Peyer's patch (tissue), 4 donors: ENCODE measurements around the gene PLPP1. TPM values are rescaled to one million over a fixed set of nuclear protein-coding genes. Genes with fewer than 3 reads are reported as not detected.

Experiments used
- DNase-seq, 3 donors: peaks; one replicate each; pipeline ENCODE4 v3.0.0-alpha.2; 2017 to 2019
- H3K27ac ChIP-seq, 4 donors: fragments of 200-600 bp; sonication (generic); one replicate each; pipeline ENCODE4 v1.5.1; 2016 to 2019
- H3K27me3 ChIP-seq, 2 donors: fragments of 200-600 bp; sonication (generic); one replicate each; pipeline ENCODE4 v1.5.1; 2019
- H3K36me3 ChIP-seq, 3 donors: fragments of 200-600 bp; sonication (generic); one replicate each; pipeline ENCODE4 v1.5.1; 2016 to 2019
- H3K4me1 ChIP-seq, 4 donors: fragments of 200-600 bp; sonication (generic); one replicate each; pipeline ENCODE4 v1.5.1; 2016 to 2019
- H3K4me3 ChIP-seq, 4 donors: fragments of 200-600 bp; sonication (generic); 1 replicate in 3 of 4; 2 replicates in 1 of 4; pipeline ENCODE4 v1.5.1; 2016 to 2019; ENCODE audit warnings: mild to moderate bottlenecking in 1 of 4
- H3K9me3 ChIP-seq, 4 donors: fragments of 200-600 bp; sonication (generic); one replicate each; pipeline ENCODE4 v1.5.1; 2016 to 2019; ENCODE audit warnings: mild to moderate bottlenecking in 1 of 4
- POLR2A ChIP-seq, 2 donors: fragments of 450-650 bp; IDR thresholded peaks; one replicate each; pipeline ENCODE4 v1.5.1; 2017; ENCODE audit warnings: antibody characterized with exemption in 2 of 2, mild to moderate bottlenecking in 2 of 2, moderate library complexity in 2 of 2
- total RNA-seq, 4 donors: library from RNA; depleted of rRNA; stranded (reverse); fragments of >200 nt; gene quantifications; one replicate each; pipeline ENCODE4 v1.1.0, GENCODE V29; 2016
- TF ChIP-seq, protein P1 (sequence below), 6 experiments: fragments of 450-650 bp in 4 of 6; fragments of 200-600 bp in 2 of 6; sonication (generic) in 1 of 6; IDR thresholded peaks; one replicate each; pipeline ENCODE4 v1.5.1; 2017 to 2019; ENCODE audit warnings: antibody characterized with exemption in 6 of 6, mild to moderate bottlenecking in 3 of 6, moderate library complexity in 1 of 6

Gene PLPP1
- total RNA-seq, 4 donors from 2014 or later, result 60.2 to 190 (median 115) TPM

GRCh38 chr5:55577353-55578060 is 42.7 kb upstream of the PLPP1 start:
- DNase-seq, result no peak
- Histone ChIP-seq H3K27me3 (no peaks in the 10 kb centered on the region), H3K27ac (peak overlapping the region in 1 of 4 donors; percentile 46), H3K36me3 (no peaks in the 10 kb centered on the region), H3K4me3 (no peak overlapping the region), H3K9me3 (no peaks in the 10 kb centered on the region), H3K4me1 (peaks cover 0 to 7% (median 0%) of the 10 kb centered on the region in 4 donors)
- TF ChIP-seq, protein P1, sequence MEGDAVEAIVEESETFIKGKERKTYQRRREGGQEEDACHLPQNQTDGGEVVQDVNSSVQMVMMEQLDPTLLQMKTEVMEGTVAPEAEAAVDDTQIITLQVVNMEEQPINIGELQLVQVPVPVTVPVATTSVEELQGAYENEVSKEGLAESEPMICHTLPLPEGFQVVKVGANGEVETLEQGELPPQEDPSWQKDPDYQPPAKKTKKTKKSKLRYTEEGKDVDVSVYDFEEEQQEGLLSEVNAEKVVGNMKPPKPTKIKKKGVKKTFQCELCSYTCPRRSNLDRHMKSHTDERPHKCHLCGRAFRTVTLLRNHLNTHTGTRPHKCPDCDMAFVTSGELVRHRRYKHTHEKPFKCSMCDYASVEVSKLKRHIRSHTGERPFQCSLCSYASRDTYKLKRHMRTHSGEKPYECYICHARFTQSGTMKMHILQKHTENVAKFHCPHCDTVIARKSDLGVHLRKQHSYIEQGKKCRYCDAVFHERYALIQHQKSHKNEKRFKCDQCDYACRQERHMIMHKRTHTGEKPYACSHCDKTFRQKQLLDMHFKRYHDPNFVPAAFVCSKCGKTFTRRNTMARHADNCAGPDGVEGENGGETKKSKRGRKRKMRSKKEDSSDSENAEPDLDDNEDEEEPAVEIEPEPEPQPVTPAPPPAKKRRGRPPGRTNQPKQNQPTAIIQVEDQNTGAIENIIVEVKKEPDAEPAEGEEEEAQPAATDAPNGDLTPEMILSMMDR (IDR thresholded peaks at IDR 0.05), result no peak
- no peak for TF ChIP-seq POLR2A (IDR thresholded peaks at IDR 0.05)

GRCh38 chr5:55576661-55577060 is 41.9 kb upstream of the PLPP1 start:
- H3K27ac ChIP-seq, result no peak overlapping the region

GRCh38 chr5:55575815-55576583 is 41.2 kb upstream of the PLPP1 start:
- TF ChIP-seq, protein P1 (IDR thresholded peaks at IDR 0.05), result no peak
- TF ChIP-seq POLR2A (IDR thresholded peaks at IDR 0.05), result no peak
- Histone ChIP-seq H3K36me3 (no peaks in the 10 kb centered on the region), H3K9me3 (no peaks in the 10 kb centered on the region), H3K4me1 (peaks cover 0 to 7% (median 0%) of the 10 kb centered on the region in 4 donors), H3K4me3 (no peak overlapping the region), H3K27ac (no peak overlapping the region), H3K27me3 (no peaks in the 10 kb centered on the region)
- no peak for DNase-seq

More at GRCh38 chr5:55576661-55577060, 41.9 kb upstream of the PLPP1 start:
- no peaks in the 10 kb centered on the region for H3K36me3 ChIP-seq
- H3K4me1 ChIP-seq, result peaks cover 0 to 7% (median 0%) of the 10 kb centered on the region in 4 donors
- H3K9me3 ChIP-seq, result no peaks in the 10 kb centered on the region
- TF ChIP-seq, protein P1 (IDR thresholded peaks at IDR 0.05), result no peak
- TF ChIP-seq POLR2A (IDR thresholded peaks at IDR 0.05), result no peak
- no peak for DNase-seq
- H3K4me3 ChIP-seq, result no peak overlapping the region
- no peaks in the 10 kb centered on the region for H3K27me3 ChIP-seq

DNA sequence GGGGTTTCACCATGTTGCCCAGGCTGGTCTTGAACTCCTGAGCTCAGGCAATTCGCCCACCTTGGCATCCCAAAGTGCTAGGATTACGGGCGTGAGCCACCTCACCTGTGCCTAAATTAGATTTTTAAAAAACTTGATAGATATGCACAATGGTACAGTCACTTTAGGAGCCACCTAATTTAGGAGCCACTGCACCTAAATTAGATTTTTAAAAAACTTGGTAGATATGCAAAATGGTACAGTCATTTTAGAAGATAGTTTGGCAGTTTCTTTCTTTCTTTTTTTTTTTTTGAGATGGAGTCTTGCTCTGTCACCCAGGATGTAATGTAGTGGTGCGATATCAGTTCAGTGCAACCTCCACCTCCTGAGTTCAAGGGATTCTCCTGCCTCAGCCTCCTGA is 37.8 kb upstream of the PLPP1 start:
- Histone ChIP-seq H3K4me3 (no peak overlapping the region), H3K36me3 (no peaks in the 10 kb centered on the region), H3K4me1 (peaks cover 0 to 3% (median 0%) of the 10 kb centered on the region in 4 donors), H3K27ac (no peak overlapping the region), H3K27me3 (no peaks in the 10 kb centered on the region), H3K9me3 (no peaks in the 10 kb centered on the region)
- TF ChIP-seq, protein P1 (IDR thresholded peaks at IDR 0.05), result no peak
- no peak for TF ChIP-seq POLR2A (IDR thresholded peaks at IDR 0.05)
- DNase-seq, result no peak

GRCh38 chr5:55572020-55572419 is 37.3 kb upstream of the PLPP1 start:
- Histone ChIP-seq H3K9me3 (no peaks in the 10 kb centered on the region), H3K36me3 (no peaks in the 10 kb centered on the region), H3K27me3 (no peaks in the 10 kb centered on the region), H3K4me3 (no peak overlapping the region), H3K4me1 (no peaks in the 10 kb centered on the region), H3K27ac (no peak overlapping the region)
- no peak for DNase-seq
- TF ChIP-seq, protein P1 (IDR thresholded peaks at IDR 0.05), result no peak
- no peak for TF ChIP-seq POLR2A (IDR thresholded peaks at IDR 0.05)
